Measurements from ENCODE around the gene IGF2BP2. TPM values are rescaled to one million over a fixed set of nuclear protein-coding genes. Genes with fewer than 3 reads are reported as not detected.

Gene IGF2BP2
- total and polyA plus RNA-seq, 2 of the 8 experiments (the other 6 are each of a cell fraction or from before 2014, with no cell fraction given) = 7.4 to 121 TPM

GRCh38 chr3:185623939-185624665 is 200.7 kb downstream of the IGF2BP2 start (continued):
- no peak for TF ChIP-seq CHD7 (IDR thresholded peaks at IDR 0.05; ENCODE audit: insufficient replicate concordance, low read length)
- no peak for TF ChIP-seq FOSL1 (IDR thresholded peaks at IDR 0.05; ENCODE audit: insufficient read depth, low read depth, low read length)
- TF ChIP-seq CTBP2 (IDR thresholded peaks at IDR 0.05; ENCODE audit: borderline replicate concordance, insufficient read depth, insufficient read length, low read length) = no peak
- TF ChIP-seq TAF1 (IDR thresholded peaks at IDR 0.05; ENCODE audit: low read depth, low read length) = no peak
- no peak for TF ChIP-seq RAD21 (IDR thresholded peaks at IDR 0.05 in 1 of 2, conservative IDR thresholded peaks at IDR 0.05 in 1 of 2; ENCODE audit: low read depth in 2 of 2, low read length in 2 of 2)
- no peak for TF ChIP-seq TEAD4 (IDR thresholded peaks at IDR 0.05; ENCODE audit: low read depth, low read length)
- no peak for TF ChIP-seq CEBPB (IDR thresholded peaks at IDR 0.05; ENCODE audit: low read depth, low read length)
- TF ChIP-seq SP2 (IDR thresholded peaks at IDR 0.05; ENCODE audit: low read length) = no peak
- no peak for TF ChIP-seq SP1 (IDR thresholded peaks at IDR 0.05; ENCODE audit: low read depth, low read length)
- TF ChIP-seq POU5F1 (IDR thresholded peaks at IDR 0.05; ENCODE audit: low read depth, low read length) = no peak
- no peak for TF ChIP-seq KDM5A (IDR thresholded peaks at IDR 0.05; ENCODE audit: low read length)

All from H1 (cell line).